Skin epidermis (tissue), 12 donors: Measurements from ENCODE around the gene CCDC188.

Source experiments
- H3K27ac ChIP-seq, 21 experiments: fragments of 200-600 bp; sonication (generic) in 11 of 21; one replicate each; pipeline ENCODE4 v1.5.0; 2020; ENCODE audit warnings: mild to moderate bottlenecking in 3 of 21, inconsistent platforms in 2 of 21, moderate library complexity in 2 of 21
- H3K4me3 ChIP-seq, 7 experiments: fragments of 200-600 bp; sonication (generic) in 2 of 7; one replicate each; pipeline ENCODE4 v1.5.0; 2020; ENCODE audit warnings: inconsistent platforms in 2 of 7, mild to moderate bottlenecking in 2 of 7, moderate library complexity in 1 of 7

Gene CCDC188

DNA sequence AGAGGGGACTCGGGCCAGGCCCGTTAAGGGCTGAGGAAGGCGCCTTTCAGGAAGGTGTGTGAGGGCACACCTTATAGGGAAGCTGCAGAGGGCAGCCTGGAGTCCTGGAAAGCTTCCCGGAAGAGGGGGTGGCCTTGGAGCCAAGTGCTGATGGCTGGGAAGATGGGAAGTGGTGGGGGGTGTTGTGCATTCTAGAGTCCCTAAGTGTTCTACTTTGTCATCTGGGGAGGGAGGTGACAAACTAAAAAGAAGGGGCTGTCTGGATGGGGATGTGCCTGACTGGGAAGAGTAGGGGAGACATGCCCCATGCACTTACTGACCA lies 12.5 kb downstream of the CCDC188 start:
- Histone ChIP-seq H3K4me3 (no peak overlapping the region), H3K27ac (no peak overlapping the region)

DNA sequence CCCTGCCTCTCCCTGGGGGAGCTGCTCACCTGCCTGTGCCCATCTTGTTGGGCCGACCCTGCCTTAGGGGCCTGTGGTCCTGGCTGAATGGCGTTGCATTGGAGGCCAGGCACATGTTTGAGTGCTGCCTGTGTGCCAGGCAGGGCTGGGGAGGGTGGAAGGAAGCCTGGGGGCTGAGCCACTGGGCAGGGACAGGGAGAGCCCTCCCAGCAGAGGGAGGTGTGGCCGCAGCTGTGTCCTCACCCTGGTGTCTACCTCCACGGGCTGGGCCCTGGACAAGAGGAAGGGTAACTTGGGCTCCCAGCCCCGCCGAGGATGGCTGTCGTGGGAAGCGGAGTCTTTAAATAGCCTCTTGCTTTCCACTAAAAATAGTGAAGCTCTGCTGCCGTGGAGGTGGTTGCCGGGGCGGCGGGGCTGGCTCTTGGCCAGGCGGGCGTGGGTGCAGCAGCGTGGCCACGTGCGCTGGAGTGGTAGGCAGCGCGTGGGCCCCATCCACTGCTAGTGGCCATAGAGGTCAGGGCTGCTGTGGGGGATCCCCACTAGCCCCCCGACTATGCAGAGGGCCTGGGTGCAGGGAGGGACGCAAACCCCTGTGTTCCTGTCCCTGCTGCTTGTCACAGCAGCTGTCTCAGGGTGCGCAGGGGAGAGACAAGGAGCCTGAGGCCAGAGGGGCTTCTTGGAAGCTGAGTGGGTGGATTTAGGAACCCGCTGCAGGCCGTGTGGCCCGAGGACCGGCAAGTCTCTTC lies 13.0 kb downstream of the CCDC188 start:
- Histone ChIP-seq H3K27ac (no peak overlapping the region), H3K4me3 (no peak overlapping the region)

DNA sequence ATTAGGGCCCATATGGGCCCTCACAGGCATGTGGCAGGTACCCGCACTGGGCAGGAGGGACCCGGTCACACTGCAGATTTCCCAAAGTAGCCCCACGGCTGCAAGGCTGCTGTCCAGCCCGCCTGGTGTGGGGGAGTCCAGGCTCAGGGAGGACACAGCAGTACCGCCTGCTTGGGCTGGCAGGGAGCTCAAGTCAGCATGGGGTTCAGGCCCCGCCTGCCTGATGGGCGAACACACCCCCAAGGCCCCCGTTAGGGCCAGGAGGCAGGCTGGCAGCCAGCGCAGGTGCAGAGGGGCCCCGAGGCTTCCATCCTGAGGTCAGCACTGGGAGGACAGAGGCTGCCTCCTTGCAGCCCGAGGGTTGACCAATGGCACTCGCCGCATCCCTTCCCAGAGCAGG lies 13.7 kb downstream of the CCDC188 start:
- no peak overlapping the region for H3K27ac ChIP-seq
- no peak overlapping the region for H3K4me3 ChIP-seq

- H3K27ac ChIP-seq: no peak overlapping the region
- H3K4me3 ChIP-seq: no peak overlapping the region
These were observed 14.3 kb downstream of the CCDC188 start for GRCh38 chr22:20136603-20136873.

- peak overlapping the region in 3 of 21 experiments; percentile 3 to 18 (median 6) for H3K27ac ChIP-seq
- no peak overlapping the region for H3K4me3 ChIP-seq
These were observed 14.9 kb downstream of the CCDC188 start for GRCh38 chr22:20135806-20136602.

DNA sequence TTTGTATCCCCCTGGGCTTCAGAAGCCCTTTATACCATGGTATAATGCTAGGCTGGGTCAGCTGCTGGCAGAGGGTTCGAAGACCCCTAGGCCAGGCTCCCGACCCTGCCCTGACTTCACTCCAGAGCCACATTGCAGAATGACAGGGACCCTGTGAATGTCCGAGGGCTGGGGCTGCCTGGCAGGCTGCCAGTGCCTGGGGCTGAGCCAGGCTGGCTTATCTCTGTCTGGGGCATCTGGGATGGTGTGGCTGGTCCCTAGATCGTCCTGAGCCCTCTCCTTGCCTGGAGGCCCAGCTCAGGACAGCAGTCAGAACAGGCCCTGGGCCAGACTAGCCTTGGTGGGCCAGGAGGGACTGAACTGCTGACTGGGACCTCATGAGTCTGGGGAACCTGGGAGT lies 15.6 kb downstream of the CCDC188 start:
- Histone ChIP-seq H3K27ac (peak overlapping the region in 2 of 21 experiments; percentile 6 to 18), H3K4me3 (no peak overlapping the region)

GRCh38 chr22:20133930-20134549 lies 16.8 kb downstream of the CCDC188 start:
- Histone ChIP-seq H3K4me3 (no peak overlapping the region), H3K27ac (peak overlapping the region in 1 of 21 experiments; percentile 12)

DNA sequence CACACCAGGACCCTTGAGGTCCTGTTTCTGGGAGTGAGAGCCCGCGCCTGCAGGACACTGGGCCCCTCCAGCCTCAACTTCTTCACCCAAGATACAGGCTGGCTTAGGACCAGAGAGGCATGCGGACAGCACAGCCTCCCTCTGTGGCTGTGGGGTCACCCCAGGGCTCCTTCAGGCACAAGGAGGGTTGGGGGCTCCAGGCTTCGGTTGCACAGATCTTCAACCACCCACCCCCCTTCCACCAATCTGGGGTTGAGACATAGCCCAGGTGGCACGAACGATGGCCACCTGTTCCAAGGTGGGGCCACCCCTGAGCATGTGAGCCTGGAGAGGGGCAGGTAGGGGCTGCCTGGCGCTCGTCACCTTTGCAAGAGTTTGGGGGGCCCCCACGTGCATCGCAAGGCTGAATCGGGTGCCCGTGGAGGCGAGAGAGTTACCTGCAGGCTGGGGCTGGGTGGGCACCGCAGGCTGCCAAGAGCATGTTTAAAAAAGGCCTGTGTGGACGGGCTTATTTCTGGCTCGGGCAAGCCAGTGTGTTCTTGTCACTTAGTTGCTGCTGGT lies 18.1 kb downstream of the CCDC188 start:
- peak overlapping the region in 15 of 21 experiments; percentile 43 to 86 (median 76) for H3K27ac ChIP-seq
- peak overlapping the region; percentile 71 to 99 (median 86) for H3K4me3 ChIP-seq

DNA sequence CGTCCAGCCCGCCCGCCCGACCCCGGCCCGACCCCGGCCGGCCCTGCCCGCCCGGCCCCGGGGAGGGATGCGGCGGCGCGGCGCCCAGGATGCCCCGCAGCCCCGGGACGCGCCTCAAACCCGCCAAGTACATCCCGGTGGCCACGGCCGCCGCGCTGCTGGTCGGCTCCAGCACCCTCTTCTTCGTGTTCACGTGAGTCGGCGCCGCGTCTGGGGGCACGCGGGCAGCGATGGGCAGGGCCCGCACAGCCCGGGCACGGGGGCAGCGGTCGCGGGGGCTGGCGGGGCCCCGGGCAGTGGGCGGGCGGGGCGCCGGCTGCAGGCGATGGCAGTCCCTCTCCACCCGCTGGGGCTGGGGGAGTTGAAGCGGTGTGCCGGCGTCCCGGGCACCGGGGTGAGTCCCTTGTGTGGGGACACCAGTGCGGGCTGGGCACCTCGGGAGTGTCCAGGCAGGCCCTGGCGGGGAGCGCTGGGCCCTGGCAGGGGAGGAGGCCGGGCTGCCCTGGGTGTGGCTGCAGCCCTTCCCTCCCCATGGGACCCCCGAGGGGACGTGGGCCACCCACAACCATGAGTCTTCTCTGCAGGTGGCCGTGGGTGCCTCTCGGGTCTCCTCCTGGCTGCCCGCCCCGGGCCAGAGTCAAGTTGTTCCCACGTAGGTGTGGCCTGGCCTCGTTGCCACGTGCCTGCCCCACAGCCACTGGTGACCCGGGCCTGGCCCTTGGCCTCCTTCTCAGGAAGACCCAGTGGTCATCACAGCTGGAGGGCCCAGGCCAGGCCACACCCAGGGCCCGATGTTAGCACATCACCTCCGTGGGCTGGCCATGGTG lies 18.8 kb downstream of the CCDC188 start:
- H3K4me3 ChIP-seq: peak overlapping the region; percentile 71 to 99 (median 86)

GRCh38 chr22:20131597-20131858 lies 19.3 kb downstream of the CCDC188 start, which contains the start of gene ZDHHC8:
Gene ZDHHC8 (plus strand): TSS chr22:20131804. CDS start chr22:20131948, 144 bp downstream.
- peak within 1 kb of the TSS; percentile 67 to 97 (median 88) for H3K27ac ChIP-seq
- H3K4me3 ChIP-seq: peak within 1 kb of the TSS; percentile 71 to 99 (median 90)

More for the DNA sequence above, 18.8 kb downstream of the CCDC188 start:
- peak overlapping the region; percentile 26 to 86 (median 69) for H3K27ac ChIP-seq

DNA sequence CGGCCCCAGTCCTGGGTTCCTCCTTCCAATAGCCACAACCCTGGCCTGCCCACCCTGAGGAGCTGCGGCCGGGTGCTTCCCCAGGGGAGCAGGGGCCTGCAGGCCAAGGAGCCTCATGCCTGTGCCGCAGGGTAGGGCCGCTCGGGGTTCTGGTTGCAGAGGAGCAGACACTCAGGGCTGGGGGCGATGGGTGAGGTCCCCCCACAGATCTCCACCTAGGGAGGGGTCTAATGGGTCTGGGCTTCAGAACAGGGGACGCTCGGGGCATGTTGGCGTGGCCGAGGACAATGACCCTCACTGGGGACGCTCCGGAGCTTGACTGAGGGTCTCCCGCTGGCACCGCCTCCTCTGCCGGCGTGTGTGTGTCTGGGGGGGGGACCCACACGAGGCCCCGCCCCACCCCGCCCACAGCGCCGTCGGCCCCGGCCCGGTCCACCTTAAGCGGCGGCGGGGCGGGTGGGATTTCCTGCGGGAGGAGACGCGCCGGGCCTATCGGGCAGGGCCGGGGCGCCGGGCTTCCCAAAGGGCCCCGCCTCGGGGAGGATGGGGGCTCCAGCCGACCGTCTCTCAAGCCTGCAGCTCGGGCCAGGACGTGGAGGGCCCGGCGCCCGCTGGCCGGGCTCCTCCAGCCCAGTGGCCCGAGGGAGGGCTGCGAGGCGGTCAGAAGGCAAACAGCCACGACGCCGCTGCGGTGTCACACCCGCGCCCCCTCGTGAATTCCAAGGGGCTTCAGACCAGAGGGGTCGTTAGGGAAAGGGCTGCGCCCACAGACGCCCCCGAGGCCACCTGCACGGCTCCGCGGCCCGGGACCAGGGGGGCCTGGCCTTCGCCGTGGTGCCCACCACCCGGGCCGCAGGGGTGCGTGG lies 19.9 kb downstream of the CCDC188 start:
- peak overlapping the region; percentile 71 to 99 (median 90) for H3K4me3 ChIP-seq
- H3K27ac ChIP-seq: peak overlapping the region; percentile 67 to 97 (median 88)

DNA sequence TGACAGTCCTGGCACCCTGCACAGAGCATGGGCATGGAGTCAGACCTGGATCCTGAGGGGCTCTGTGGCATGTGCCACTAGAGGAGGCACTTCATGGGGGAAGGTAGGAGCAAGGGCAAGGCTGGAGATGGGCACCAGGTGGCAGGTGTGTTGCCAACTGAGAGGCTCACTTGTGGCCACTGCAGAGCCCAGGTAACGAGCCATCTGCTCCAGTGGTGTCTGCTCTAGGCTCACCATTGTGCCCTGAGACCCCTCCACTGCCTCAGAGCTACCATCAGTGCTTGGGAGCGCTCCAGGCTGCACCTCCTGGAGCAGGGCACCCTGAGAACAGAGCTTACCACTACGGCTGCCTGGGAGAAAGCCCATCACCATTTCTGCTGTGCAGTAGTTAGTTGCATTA lies 20.5 kb downstream of the CCDC188 start:
- Histone ChIP-seq H3K27ac (peak overlapping the region in 8 of 21 experiments; percentile 54 to 95 (median 90)), H3K4me3 (peak overlapping the region in 1 of 7 experiments; percentile 90)

DNA sequence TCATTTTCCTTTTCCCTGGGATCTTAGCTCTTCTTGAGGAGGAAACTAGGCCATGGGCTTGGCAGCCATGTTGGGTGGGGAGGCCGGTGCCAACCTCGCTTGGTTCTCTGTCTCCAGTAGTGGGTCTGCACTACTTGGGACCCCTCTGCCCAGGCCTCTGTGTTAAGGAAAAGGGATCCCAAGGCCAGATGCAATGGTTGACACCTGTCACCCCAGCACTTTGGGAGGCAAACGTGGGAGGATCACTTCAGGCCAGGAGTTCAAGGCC lies 21.2 kb downstream of the CCDC188 start:
- Histone ChIP-seq H3K4me3 (no peak overlapping the region), H3K27ac (peak overlapping the region in 1 of 21 experiments; percentile 19)

- H3K27ac ChIP-seq: no peak overlapping the region
- H3K4me3 ChIP-seq: no peak overlapping the region
These were observed 21.7 kb downstream of the CCDC188 start for GRCh38 chr22:20128902-20129746.

- Histone ChIP-seq H3K27ac (no peak overlapping the region), H3K4me3 (no peak overlapping the region)
These were observed 22.3 kb downstream of the CCDC188 start for GRCh38 chr22:20128619-20128901.

DNA sequence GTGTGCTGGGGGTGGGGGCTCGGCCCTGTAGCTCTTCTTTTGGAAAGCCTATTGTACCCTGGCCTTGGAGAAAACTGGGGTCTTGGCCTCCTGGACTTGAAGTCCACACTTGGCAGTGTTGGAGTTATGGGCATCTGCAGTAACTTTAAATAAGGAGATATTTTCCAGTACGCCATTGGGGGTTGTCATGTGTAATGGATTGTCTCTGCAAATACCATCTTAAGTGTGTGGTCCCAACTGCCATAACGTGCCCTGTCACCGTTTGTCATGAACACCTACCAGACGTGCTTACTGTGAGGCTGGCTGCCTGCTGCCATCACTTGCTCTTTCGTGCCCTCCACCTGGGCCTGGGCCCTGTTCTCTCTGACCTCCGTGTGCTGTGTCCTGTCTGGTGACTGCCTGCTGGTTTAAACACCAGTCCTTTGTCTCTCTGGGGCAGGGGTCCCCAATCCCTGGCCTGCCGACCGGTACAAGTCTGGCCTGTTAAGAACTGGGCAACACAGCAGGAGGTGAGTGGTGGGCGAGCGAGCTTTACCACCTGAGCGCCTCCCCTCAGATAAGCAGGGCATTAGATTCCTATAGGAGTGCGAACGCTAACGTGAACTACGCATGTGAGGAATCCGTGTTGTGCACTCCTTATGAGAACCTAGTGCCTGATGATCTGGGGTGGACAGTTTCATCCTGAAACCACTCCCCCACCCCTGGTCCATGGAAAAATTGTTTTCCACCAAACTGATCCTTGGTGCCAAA lies 22.8 kb downstream of the CCDC188 start:
- Histone ChIP-seq H3K27ac (no peak overlapping the region), H3K4me3 (no peak overlapping the region)

GRCh38 chr22:20127318-20127868 lies 23.5 kb downstream of the CCDC188 start:
- H3K27ac ChIP-seq: no peak overlapping the region
- H3K4me3 ChIP-seq: no peak overlapping the region
